K562 (cell line): Measurements from ENCODE around the gene MYOCD. TPM values are rescaled to one million over a fixed set of nuclear protein-coding genes. Genes with fewer than 3 reads are reported as not detected.

ENCODE experiments used
- ATAC-seq: fragments of 200-7000 bp; cut with Tn5 transposase; 3 replicates; pipeline ENCODE4 v1.9.1; 2020; ENCODE audit warnings: moderate library complexity
- BruUV-seq: library from RNA; stranded (reverse); fragments of 400-500 nt; replicated peaks from 2 replicates; lab custom pipeline; 2021; lab: Mats Ljungman, UMichigan
- CTCF ChIA-PET: fragments of 300-600 bp; formaldehyde crosslinking; extraction: SDS; loops from one replicate; lab custom pipeline; 2021; ENCODE audit warnings: low intra/inter-chr PET ratio; lab: Yijun Ruan, JAX
- POLR2A ChIA-PET: fragments of 300-600, 350-650 bp; sonication (Branson Sonifier 250); formaldehyde crosslinking; extraction: SDS; loops from one replicate; lab custom pipeline; 2021; ENCODE audit warnings: antibody characterized with exemption, inconsistent platforms; lab: Yijun Ruan, JAX
- DNase-seq, 4 experiments: peaks; one replicate each; pipeline versions ENCODE4 v3.0.0 to v3.0.0-alpha.2; 2011 to 2018; ENCODE audit warnings: low spot score in 3 of 4, mixed read lengths in 3 of 4; ENCODE audit errors: extremely low read depth in 1 of 4
- FAIRE-seq: peaks from 2 replicates; lab custom pipeline; 2011; peaks lifted over from hg19 to GRCh38; lab: Jason Lieb, UNC
- H2AFZ ChIP-seq: 2 replicates; pipeline ENCODE4 v1.6.0; 2011; ENCODE audit warnings: low read depth, low read length, control low read depth, inconsistent platforms
- H3K27ac ChIP-seq: fragments of 200-600 bp; 3 replicates; pipeline ENCODE4 v1.8.0; 2011; ENCODE audit warnings: low read depth, mild to moderate bottlenecking, control low read depth, inconsistent platforms, low read length, moderate library complexity, mixed read lengths; ENCODE audit errors: extremely low read depth
- H3K27me3 ChIP-seq, 2 experiments: fragments of 300-600 bp in 1 of 2; 2 replicates in 1 of 2; 3 replicates in 1 of 2; pipeline versions ENCODE4 v1.6.0 to v1.8.0; 2011; ENCODE audit warnings: inconsistent platforms in 2 of 2, low read length in 2 of 2, mild to moderate bottlenecking in 1 of 2, mixed read lengths in 1 of 2, moderate library complexity in 1 of 2; ENCODE audit not compliant: control insufficient read depth in 2 of 2, insufficient read depth in 2 of 2
- H3K36me3 ChIP-seq: fragments of 300-600 bp; 3 replicates; pipeline ENCODE4 v1.8.0; 2011; ENCODE audit warnings: mild to moderate bottlenecking, low read length, inconsistent platforms; ENCODE audit not compliant: control insufficient read depth, insufficient read depth
- H3K4me1 ChIP-seq, 2 experiments: fragments of 200-600 bp in 1 of 2; replicated peaks in 1 of 2; 2 replicates in 1 of 2; 3 replicates in 1 of 2; pipeline versions ENCODE4 v1.5.1 to v1.8.0; 2011; ENCODE audit warnings: inconsistent platforms in 2 of 2, low read length in 2 of 2, mild to moderate bottlenecking in 1 of 2, mixed read lengths in 1 of 2, moderate library complexity in 1 of 2; ENCODE audit not compliant: control insufficient read depth in 2 of 2, insufficient read depth in 2 of 2
- H3K4me2 ChIP-seq: 2 replicates; pipeline ENCODE4 v1.6.1; 2011; ENCODE audit warnings: low read length, control low read depth, inconsistent platforms, mixed read lengths; ENCODE audit not compliant: insufficient read depth
- H3K4me3 ChIP-seq: fragments of 200-600 bp; sonication (generic), shearing (Covaris generic); 2 replicates; pipeline ENCODE4 v1.5.1; 2016; ENCODE audit warnings: control low read depth, inconsistent platforms
- H3K79me2 ChIP-seq: fragments of 200-600 bp; 3 replicates; pipeline ENCODE4 v1.8.0; 2011; ENCODE audit warnings: low read length, inconsistent platforms; ENCODE audit not compliant: control insufficient read depth, insufficient read depth
- H3K9ac ChIP-seq, 2 experiments: 2 replicates each; pipeline versions ENCODE4 v1.6.0 to v1.6.1; 2011; ENCODE audit warnings: low read depth in 2 of 2, low read length in 2 of 2, control low read depth in 1 of 2, inconsistent platforms in 1 of 2, mild to moderate bottlenecking in 1 of 2, mixed read lengths in 1 of 2; ENCODE audit not compliant: insufficient read depth in 1 of 2
- H3K9me1 ChIP-seq: one replicate; pipeline ENCODE4 v1.6.0; 2011; ENCODE audit warnings: inconsistent platforms, mild to moderate bottlenecking, low read length, moderate library complexity; ENCODE audit not compliant: control insufficient read depth, insufficient read depth
- H3K9me3 ChIP-seq: replicated peaks from 2 replicates; pipeline ENCODE4 v1.5.1; 2011; ENCODE audit warnings: low read depth, low read length, inconsistent platforms; ENCODE audit not compliant: control insufficient read depth, insufficient read depth
- H4K20me1 ChIP-seq: replicated peaks from 2 replicates; pipeline ENCODE4 v1.6.1; 2011; ENCODE audit warnings: low read length, inconsistent platforms, mixed read lengths; ENCODE audit not compliant: control insufficient read depth, insufficient read depth
- BRF1 ChIP-seq: IDR thresholded peaks from 3 replicates; pipeline ENCODE4 v1.6.1; 2011; ENCODE audit warnings: borderline replicate concordance, mild to moderate bottlenecking; ENCODE audit not compliant: insufficient read length; ENCODE audit errors: extremely low read depth
- MCM5 ChIP-seq: fragments of 450-650 bp; IDR thresholded peaks from 2 replicates; pipeline ENCODE4 v1.6.1; 2016; ENCODE audit warnings: low read depth
- MXD1 ChIP-seq: fragments of 250-450 bp; sonication (Bioruptor Pico); IDR thresholded peaks from 2 replicates; pipeline ENCODE4 v1.8.0; 2021; ENCODE audit warnings: borderline replicate concordance, mild to moderate bottlenecking, moderate library complexity; ENCODE audit not compliant: poor library complexity, severe bottlenecking
- STAT5B ChIP-seq: fragments of 250-450 bp; sonication (Bioruptor Pico); IDR thresholded peaks from 2 replicates; pipeline ENCODE4 v1.8.0; 2021; ENCODE audit warnings: mild to moderate bottlenecking, inconsistent platforms
- ZSCAN32 ChIP-seq: fragments of 450-650 bp; formaldehyde crosslinking; IDR thresholded peaks from 2 replicates; pipeline ENCODE4 v1.4.0; 2020; ENCODE audit warnings: mild to moderate bottlenecking, moderate library complexity
- WGBS: fragments of 100-300 bp; shearing (Covaris generic); methylation state at CpG from one replicate; pipeline ENCODE4 v1.1.6; 2016; ENCODE audit warnings: low coverage, mixed read lengths; ENCODE audit not compliant: insufficient coverage; ENCODE audit errors: missing lambda C conversion rate; 5-methylcytosine and 5-hydroxymethylcytosine counted together
- in situ Hi-C: fragments of 300-500 bp; cut with MboI; formaldehyde crosslinking; loops from 4 replicates; pipeline ENCODE4 v1.15.0; 2018; ENCODE audit warnings: inconsistent platforms, mixed read lengths
- intact Hi-C: fragments of 100-400 bp; cut with micrococcal nuclease; formaldehyde crosslinking; loops from 2 replicates; pipeline ENCODE4 v1.14.2; 2022
- polyA plus RNA-seq, 8 experiments: library from polyadenylated mRNA; depleted of rRNA in 4 of 8; stranded (reverse) in 5 of 8; unstranded in 3 of 8; fragments of >200 nt; fragmentation: Nextera tagmentation in 2 of 8; fragmentation: Illumina TruSeq in 1 of 8; extraction: Ambion mirVana in 2 of 8; extraction: Trizol in 1 of 8; gene quantifications; 2 replicates each; pipeline versions ENCODE4 v1.2.1 to v1.2.3, GENCODE V29; 2011 to 2014; ENCODE audit warnings: inconsistent platforms in 1 of 8, missing spikeins in 1 of 8
- total RNA-seq, 7 experiments: library from RNA; depleted of rRNA in 6 of 7; stranded (reverse); fragments of >200 nt in 6 of 7; fragmentation: Illumina TruSeq in 2 of 7; extraction: Trizol in 2 of 7; gene quantifications; 2 replicates each; pipeline versions ENCODE4 v1.2.1 to v1.2.3, GENCODE V29; 2011 to 2021; ENCODE audit warnings: low replicate concordance in 1 of 7

The MYOCD gene
- total and polyA plus RNA-seq, 9 of the 15 experiments (the other 6 are each of a cell fraction or from before 2014, with no cell fraction given), result not detected

- no peak for TF ChIP-seq BRF1
- TF ChIP-seq, all 486 proteins: peak for 0
These were observed 129.3 kb downstream of the MYOCD start (continued) for GRCh38 chr17:12794919-12795532.

GRCh38 chr17:12800855-12801365 is 135.2 kb downstream of the MYOCD start:
- no peak for FAIRE-seq
- in situ Hi-C loops, result no loop called here
- DNase-seq, result no peak

More at GRCh38 chr17:12800855-12801365, 135.2 kb downstream of the MYOCD start:
- ChIA-PET CTCF (no interaction called here), POLR2A (no interaction called here)
- no peaks in the 10 kb centered on the region for H3K79me2 ChIP-seq
- no peaks in the 10 kb centered on the region for H3K36me3 ChIP-seq
- H3K4me2 ChIP-seq, result no peak overlapping the region
- intact Hi-C loops, result no loop called here
- WGBS, result 0% methylated on average over 3 of the region's 3 CpGs
- no peaks in the 10 kb centered on the region for H3K9me3 ChIP-seq
- H3K4me1 ChIP-seq, result no peaks in the 10 kb centered on the region
- ATAC-seq, result no peak
- no peak overlapping the region for H2AFZ ChIP-seq
- H3K9me1 ChIP-seq, result no peaks in the 10 kb centered on the region
- no TSS peak for BruUV-seq
- no peak overlapping the region for H3K27ac ChIP-seq
- TF ChIP-seq ZSCAN32 (CRISPR knock-in tag) (no peak), MCM5 (no peak), MXD1 (CRISPR knock-in tag) (no peak), STAT5B (CRISPR knock-in tag) (no peak)
- no peak overlapping the region for H3K9ac ChIP-seq
- no peaks in the 10 kb centered on the region for H3K27me3 ChIP-seq
- no peaks in the 10 kb centered on the region for H4K20me1 ChIP-seq
- no peak overlapping the region for H3K4me3 ChIP-seq
